Stimulated activated CD8-positive, alpha-beta memory T cell treated with anti-CD3 and anti-CD28 coated beads, Interleukin-15, amount 100 ng/mL, for 48 hours (primary cell): ENCODE results near the gene MYOG.

Experiments
- DNase-seq, 2 donors: peaks; one replicate each; pipeline ENCODE4 v3.0.0-alpha.2; 2020; ENCODE audit warnings: low read depth in 2 of 2

MYOG gene

GRCh38 chr1:203072002-203072602, 13.7 kb downstream of the MYOG start:
- no peak for DNase-seq

DNA sequence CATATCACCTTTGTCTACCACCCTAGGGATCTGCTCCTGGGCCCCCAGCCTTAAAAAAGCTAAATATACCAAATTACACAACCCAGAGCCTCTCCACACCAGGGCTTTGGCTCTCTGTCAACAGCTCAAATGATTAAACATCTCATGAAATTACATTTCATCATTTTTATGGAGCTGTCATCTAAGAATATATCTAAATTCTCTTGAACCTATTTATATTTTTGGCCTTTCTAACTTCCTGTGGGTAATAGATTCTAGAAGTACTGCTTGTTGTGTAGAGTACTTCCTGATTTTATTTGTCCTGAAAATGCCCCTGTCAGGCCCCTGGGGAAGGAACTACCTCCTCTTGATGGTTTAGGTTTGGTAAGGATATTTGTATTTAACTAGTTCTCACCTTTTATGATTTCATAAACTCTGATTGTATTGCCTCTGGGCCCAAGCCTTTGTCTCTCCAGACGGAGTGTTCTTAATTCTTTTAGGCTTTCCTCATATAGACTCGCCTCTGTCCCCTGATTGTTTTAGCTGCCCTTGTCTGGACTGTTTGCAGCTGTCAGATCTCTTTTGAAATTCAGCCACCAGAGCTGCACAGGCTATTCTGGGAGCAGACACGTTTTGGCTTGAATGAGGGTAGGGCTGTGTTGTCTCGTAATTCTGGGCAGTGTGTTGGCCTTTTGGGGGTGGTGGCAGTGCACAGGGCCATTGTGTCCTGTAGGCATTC, 16.6 kb downstream of the MYOG start:
- DNase-seq, result no peak

GRCh38 chr1:203066965-203067364, 18.8 kb downstream of the MYOG start:
- DNase-seq, result no peak

DNA sequence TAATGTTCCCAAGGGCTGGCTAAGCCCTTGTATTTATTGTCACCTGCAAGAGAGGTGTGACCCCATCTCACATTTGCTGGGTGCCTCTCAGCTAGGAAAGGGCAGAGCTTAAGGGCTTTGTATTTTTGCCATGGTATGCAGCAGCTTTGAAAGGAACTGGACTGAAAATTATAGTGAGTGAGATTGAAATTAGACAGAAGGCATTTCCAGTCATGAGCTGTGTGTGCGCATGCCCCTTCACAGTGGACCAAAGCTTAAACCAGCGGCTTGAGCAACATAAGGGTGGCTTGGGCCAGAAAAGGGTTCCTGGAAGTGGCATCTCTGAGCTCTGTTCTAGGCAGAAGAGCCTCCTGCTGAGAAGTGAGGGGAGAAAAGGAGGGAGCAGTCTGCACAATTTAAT, 19.8 kb downstream of the MYOG start:
- DNase-seq, result no peak

DNA sequence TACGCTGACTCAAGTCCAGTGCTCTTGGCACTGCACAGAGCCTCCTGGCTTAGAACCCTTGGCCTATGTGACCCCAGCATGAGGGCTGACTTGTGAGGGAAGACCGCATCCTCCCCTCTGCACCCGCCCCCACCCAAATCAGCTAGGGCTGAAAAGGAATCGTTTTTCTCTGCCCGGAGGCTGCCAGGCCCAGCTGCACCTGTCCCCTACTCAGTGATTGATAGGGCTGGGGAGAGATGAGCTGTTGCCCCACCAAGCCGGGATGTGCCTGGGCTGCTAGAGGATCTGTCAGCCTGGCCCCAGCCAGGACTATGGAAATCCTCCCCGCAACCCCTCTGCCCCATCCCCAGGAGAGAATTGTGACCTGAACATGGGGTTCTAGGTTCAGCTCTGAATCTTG, 20.6 kb downstream of the MYOG start:
- DNase-seq, result no peak

DNA sequence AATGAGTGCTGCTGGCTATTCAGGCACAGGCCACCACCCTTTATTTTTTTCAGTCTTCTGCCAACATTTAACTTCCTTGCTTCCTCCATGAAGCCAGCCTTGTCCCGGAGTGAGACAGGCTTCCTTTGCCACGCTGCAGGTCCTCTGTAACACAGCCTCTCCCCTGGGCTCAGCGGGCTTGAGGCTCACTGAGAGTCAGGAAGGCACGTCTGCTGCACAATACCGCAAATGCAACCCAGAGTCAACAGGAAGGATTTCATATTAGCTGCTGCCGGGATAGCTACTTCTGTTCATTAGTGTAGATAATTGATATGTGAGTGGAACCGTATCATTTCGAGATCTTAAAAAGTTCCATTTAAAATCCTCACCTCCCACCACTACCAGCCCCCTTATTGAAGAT, 22.5 kb downstream of the MYOG start:
- DNase-seq, result no peak

DNA sequence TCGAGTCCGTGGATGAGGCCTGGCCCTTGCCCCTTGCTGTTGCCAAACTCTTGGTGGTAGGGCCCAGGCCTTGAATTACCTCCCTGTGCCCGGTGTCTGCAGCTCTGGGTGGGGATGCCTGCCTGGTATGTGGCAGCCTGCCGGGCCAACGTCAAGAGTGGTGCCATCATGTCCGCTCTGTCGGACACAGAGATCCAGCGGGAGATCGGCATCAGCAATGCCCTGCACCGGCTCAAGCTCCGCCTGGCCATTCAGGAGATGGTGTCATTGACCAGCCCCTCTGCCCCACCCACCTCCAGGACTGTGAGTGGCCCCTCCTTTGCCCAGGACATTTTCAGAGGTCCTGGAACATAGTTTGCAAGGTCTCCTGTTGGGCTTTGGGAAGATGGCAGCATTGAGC, 25.7 kb downstream of the MYOG start:
- no peak for DNase-seq

DNA sequence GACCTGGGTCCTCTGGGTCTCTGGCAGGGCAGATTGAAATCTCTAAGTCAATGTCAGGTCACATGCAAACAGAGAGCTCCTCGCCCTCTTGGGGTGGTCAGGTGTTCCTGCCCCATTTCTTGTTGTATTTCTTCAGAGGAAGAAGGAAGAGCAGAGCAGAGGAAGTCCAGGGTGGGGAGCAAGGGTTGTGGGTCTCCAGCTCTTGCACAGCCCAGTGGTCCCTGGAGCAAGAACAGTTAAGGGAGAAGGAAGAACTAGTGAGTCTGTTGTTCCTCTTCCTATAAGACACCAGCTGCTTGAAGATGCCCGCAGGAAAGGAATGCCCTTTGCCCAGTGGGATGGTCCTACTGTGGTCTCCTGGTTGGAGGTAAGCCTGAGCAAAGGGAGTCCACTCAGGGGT, 26.3 kb downstream of the MYOG start:
- no peak for DNase-seq

- DNase-seq, result no peak
Observed at GRCh38 chr1:203058676-203058935, 27.2 kb downstream of the MYOG start.

DNA sequence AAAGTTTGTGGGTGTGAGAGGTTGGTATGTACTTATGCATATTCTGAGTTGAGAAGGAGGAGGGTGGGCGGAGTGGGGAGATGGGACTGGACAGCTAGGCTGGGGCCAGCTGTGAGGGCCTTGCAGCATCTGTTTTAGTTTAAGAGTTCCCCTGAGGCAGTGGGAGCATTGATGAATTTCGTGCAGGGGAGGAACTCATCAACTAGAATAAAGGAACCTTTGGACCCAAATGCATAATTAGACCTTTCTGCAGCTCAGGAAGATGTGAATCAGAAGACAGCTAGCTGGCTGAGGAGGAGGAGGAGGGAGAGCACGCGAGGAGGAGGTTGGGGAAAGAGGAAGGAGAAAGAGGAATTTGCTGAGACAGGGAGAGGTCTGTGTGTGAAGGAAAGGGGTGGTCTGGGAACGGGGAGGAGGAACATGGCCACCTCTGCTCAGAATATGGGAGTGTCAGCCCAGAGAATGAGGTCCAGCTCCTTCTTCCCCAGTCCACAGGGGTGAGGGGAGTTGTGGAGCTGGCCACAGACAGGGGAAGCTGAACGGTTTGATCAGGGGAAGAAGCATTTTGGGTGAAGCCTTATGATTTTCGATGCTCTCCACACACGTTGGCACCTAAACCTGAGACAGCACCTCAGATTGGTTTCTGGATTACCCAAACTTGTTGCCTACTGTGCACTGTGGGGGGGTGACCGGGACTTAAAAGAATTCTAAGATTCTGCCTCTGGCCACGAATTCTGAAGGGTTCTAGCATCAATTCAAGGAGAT, 27.7 kb downstream of the MYOG start:
- no peak for DNase-seq

GRCh38 chr1:203056516-203056915, 29.3 kb downstream of the MYOG start:
- DNase-seq, result no peak

DNA sequence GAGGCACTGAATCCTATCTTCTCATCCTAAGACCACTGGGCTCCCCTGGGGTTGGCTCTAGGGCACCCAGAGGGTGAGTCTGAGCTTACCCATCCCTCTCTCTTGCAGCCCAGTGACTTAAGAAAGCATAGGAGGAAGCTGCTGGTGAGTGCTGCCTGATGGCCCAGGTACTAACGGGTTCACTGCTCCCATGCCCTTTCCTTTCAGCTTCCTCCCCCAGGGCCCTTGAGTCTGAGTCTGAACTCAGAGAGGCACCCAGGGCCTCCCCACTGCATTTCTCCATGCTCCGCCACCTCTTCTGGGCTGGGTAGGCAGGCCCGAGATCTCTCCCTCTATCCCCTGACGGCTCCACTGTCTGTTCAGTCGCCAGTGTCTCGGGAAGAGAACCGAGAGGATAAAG, 29.8 kb downstream of the MYOG start:
- DNase-seq, result no peak

GRCh38 chr1:203055161-203055799, 30.5 kb downstream of the MYOG start:
- DNase-seq, result no peak

DNA sequence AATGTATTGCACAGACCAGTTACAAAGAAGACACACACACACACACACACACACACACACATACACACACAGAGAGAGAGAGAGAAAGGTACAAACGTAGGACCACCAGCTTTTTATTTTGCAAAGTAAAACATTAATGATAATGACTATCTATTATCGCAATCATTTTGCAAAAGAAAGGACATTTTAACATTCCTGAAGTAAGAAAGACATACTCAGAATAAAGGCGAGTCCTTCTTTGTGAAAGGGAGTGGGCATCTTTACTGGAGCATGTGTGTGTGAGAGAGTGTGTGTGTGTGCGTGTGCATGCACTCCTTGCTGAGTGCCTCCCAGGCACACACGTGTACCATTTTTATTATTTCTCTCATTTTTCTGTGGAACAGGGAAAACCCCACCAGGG, 31.2 kb downstream of the MYOG start:
- no peak for DNase-seq

DNA sequence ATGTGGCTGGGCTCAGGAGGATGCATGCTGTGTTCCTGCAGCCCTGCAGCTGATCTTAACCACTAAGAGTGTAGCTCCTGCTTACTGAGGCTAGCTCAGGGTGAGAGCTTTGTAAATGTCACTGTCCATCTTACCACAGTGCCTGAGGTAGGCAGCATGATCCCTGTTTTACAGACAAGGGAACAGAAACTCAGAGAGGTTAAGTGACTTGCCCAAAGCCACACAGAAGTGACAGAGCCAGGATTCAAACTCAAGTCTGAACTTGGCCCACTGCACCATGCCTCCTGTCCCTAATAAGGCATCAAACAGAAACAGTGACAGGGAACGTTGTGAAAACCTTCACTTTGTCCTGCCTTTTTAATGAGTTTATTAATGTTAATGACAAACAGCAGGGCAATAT, 31.6 kb downstream of the MYOG start:
- DNase-seq, result no peak

DNA sequence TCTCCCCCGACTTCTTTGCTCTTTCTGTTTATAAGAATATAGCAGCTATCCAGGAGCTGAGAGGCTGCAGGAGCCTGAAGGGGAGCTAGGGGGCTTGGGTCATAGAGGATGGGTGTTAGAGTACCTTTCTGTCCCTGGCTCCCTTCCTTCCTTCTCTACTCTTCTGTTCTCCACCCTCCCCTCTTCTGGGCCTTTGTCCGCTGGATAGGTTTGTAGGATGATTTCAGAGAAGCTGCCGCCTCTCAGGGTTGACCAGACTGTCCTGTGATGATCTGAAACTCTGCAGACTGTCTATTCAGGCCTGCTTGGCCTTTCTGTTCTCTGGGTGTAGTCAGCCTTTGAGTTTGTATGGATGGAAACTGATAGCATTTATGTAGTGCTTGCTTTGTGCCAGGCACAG, 33.2 kb downstream of the MYOG start:
- DNase-seq, result no peak

DNA sequence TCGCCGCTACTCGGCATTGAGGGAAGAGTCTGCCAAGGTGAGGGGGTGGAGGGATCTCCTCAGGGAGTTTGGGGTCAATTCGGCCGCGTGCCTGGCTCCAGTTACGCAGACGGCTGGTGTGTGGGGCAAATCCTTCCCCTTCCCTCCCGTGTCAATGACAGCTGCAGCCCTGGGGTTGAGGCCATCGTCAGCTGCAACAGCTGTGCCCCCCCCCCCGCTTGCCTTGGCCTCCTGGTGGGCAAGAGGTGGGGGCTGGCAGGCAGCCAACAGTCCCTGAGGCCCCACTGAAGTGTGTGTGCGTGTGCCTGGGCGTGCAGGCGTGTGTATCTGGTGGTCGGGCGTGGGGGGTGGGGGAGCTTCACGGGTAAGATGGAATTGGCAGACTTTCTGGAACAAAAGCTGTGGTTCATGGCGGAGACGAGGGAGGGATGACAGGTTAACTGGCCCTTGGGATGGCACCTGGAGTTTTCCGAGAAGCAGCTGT, 33.9 kb downstream of the MYOG start:
- no peak for DNase-seq

- DNase-seq, result no peak
Observed at GRCh38 chr1:203050826-203051225, 35.0 kb downstream of the MYOG start.

GRCh38 chr1:203049576-203050180, 36.1 kb downstream of the MYOG start:
- DNase-seq, result no peak

- no peak for DNase-seq
Observed at GRCh38 chr1:203049077-203049476, 36.7 kb downstream of the MYOG start.

DNA sequence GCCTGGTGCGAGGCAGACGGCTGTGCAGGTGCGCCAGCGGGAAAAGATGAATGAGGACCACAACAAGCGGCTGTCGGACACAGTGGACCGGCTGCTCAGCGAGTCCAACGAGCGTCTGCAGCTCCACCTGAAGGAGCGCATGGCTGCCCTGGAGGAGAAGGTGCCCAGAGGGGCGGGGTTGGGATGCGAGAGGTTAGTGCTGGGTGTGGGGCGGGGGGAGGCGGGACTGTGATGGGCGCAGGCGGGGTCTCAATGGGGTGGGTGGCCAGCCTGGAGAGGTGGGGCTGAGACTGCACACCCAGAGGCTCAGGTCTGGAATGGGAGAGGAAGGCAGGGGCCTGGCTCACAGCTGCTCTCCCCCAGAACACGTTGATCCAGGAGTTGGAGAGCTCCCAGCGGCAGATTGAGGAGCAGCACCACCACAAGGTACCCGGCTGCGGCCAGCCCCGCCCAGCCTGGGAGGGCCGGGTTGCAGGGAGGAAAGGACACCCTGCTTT, 37.2 kb downstream of the MYOG start:
- DNase-seq, result no peak

DNA sequence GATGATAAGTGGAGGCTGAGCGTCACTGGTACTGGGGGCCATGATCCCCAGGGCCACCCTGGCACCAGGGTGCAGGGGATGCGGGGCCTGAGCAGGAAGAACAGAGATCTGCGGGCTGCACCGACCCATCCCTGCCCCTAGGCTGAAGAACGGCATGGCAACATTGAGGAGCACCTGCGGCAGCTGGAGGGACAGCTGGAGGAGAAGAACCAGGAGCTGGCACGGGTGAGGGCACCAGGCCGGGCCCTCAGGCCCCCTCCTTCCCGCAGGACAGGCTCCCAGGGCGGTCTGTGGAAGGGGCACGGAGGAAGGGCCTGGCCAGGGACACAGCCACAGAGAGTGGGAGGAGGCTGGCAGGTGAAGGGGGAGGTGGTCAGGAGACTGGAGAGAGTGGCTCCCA, 37.7 kb downstream of the MYOG start:
- DNase-seq, result no peak
